ENCODE data around the gene LYPD1. TPM values are rescaled to one million over a fixed set of nuclear protein-coding genes. Genes with fewer than 3 reads are reported as not detected.

The LYPD1 gene
- total RNA-seq, 1 donor from 2014 or later: 17.4 TPM

- no peak for TF ChIP-seq CTCF (conservative IDR thresholded peaks at IDR 0.05)
- Mint-ChIP-seq H3K27me3 (ENCODE audit: low read depth) (no peaks in the 10 kb centered on the region), H3K27ac (ENCODE audit: unreplicated experiment) (peak overlapping the region; percentile 68), H3K36me3 (ENCODE audit: low read depth) (peaks cover 13% of the 10 kb centered on the region), H3K4me1 (peaks cover 5% of the 10 kb centered on the region), H3K9me3 (peaks cover 4% of the 10 kb centered on the region), H3K4me3 (no peak overlapping the region)
- DNase-seq (ENCODE audit: low read depth, low spot score): no peak
These were observed 20.8 kb upstream of the LYPD1 start for GRCh38 chr2:132690664-132691303.

GRCh38 chr2:132681766-132682165 is 11.8 kb upstream of the LYPD1 start:
- H3K27me3 Mint-ChIP-seq (ENCODE audit: low read depth): no peaks in the 10 kb centered on the region
- no peaks in the 10 kb centered on the region for H3K4me1 Mint-ChIP-seq
- H3K27ac Mint-ChIP-seq (ENCODE audit: unreplicated experiment): no peak overlapping the region
- H3K9me3 Mint-ChIP-seq: no peaks in the 10 kb centered on the region
- H3K4me3 Mint-ChIP-seq: no peak overlapping the region
- no peaks in the 10 kb centered on the region for H3K36me3 Mint-ChIP-seq (ENCODE audit: low read depth)
- no peak for TF ChIP-seq CTCF (conservative IDR thresholded peaks at IDR 0.05)
- no peak for DNase-seq (ENCODE audit: low read depth, low spot score)

GRCh38 chr2:132680544-132680943 is 10.5 kb upstream of the LYPD1 start:
- H3K27ac Mint-ChIP-seq (ENCODE audit: unreplicated experiment): no peak overlapping the region
- DNase-seq (ENCODE audit: low read depth, low spot score): no peak
- no peak for TF ChIP-seq CTCF (conservative IDR thresholded peaks at IDR 0.05)
- H3K36me3 Mint-ChIP-seq (ENCODE audit: low read depth): no peaks in the 10 kb centered on the region
- H3K27me3 Mint-ChIP-seq (ENCODE audit: low read depth): no peaks in the 10 kb centered on the region
- no peaks in the 10 kb centered on the region for H3K9me3 Mint-ChIP-seq
- no peaks in the 10 kb centered on the region for H3K4me1 Mint-ChIP-seq
- no peak overlapping the region for H3K4me3 Mint-ChIP-seq

- Mint-ChIP-seq H3K9me3 (no peaks in the 10 kb centered on the region), H3K36me3 (ENCODE audit: low read depth) (no peaks in the 10 kb centered on the region), H3K4me3 (no peak overlapping the region), H3K27me3 (ENCODE audit: low read depth) (no peaks in the 10 kb centered on the region), H3K4me1 (no peaks in the 10 kb centered on the region), H3K27ac (ENCODE audit: unreplicated experiment) (no peak overlapping the region)
- no peak for DNase-seq (ENCODE audit: low read depth, low spot score)
- TF ChIP-seq CTCF (conservative IDR thresholded peaks at IDR 0.05): no peak
These were observed 8.5 kb upstream of the LYPD1 start for GRCh38 chr2:132678483-132678882.

- TF ChIP-seq CTCF (conservative IDR thresholded peaks at IDR 0.05): no peak
- no peak for DNase-seq (ENCODE audit: low read depth, low spot score)
- no peak overlapping the region for H3K4me3 Mint-ChIP-seq
- no peaks in the 10 kb centered on the region for H3K36me3 Mint-ChIP-seq (ENCODE audit: low read depth)
- peaks cover 4% of the 10 kb centered on the region for H3K4me1 Mint-ChIP-seq
- no peak overlapping the region for H3K27ac Mint-ChIP-seq (ENCODE audit: unreplicated experiment)
- no peaks in the 10 kb centered on the region for H3K9me3 Mint-ChIP-seq
- H3K27me3 Mint-ChIP-seq (ENCODE audit: low read depth): no peaks in the 10 kb centered on the region
These were observed 7.7 kb upstream of the LYPD1 start for GRCh38 chr2:132677661-132678060.
